CD4-positive, CD25-positive, alpha-beta regulatory T cell (primary cell): Measurements from ENCODE around the gene HTR7. TPM values are rescaled to one million over a fixed set of nuclear protein-coding genes. Genes with fewer than 3 reads are reported as not detected.

Experiments
- ATAC-seq, 2 donors: fragments of 150-1000 bp; cut with Tn5 transposase; one replicate each; pipeline ENCODE4 v1.10.0; 2021; ENCODE audit warnings: low read depth in 2 of 2, moderate number of reproducible peaks in 2 of 2, moderate library complexity in 1 of 2
- DNase-seq, 3 donors: peaks; one replicate each; pipeline versions ENCODE4 v3.0.0 to v3.0.0-alpha.2; 2012 to 2022; ENCODE audit warnings: mixed read lengths in 1 of 3
- H3K27ac ChIP-seq: one replicate; pipeline ENCODE4 v1.7.0; 2013; ENCODE audit warnings: mild to moderate bottlenecking, low read length; ENCODE audit not compliant: insufficient read depth, poor library complexity, severe bottlenecking
- H3K27me3 ChIP-seq: one replicate; pipeline ENCODE4 v1.7.0; 2013; ENCODE audit warnings: low read length; ENCODE audit not compliant: control insufficient read depth, insufficient read depth
- H3K36me3 ChIP-seq: one replicate; pipeline ENCODE4 v1.7.0; 2013; ENCODE audit warnings: mild to moderate bottlenecking, low read length, moderate library complexity; ENCODE audit not compliant: control insufficient read depth, insufficient read depth
- H3K4me1 ChIP-seq: 2 replicates; pipeline ENCODE4 v1.7.0; 2013; ENCODE audit warnings: mild to moderate bottlenecking, low read length; ENCODE audit not compliant: insufficient read depth, control insufficient read depth, poor library complexity, severe bottlenecking
- H3K4me3 ChIP-seq: one replicate; pipeline ENCODE4 v1.7.0; 2013; ENCODE audit warnings: low read depth, mild to moderate bottlenecking, low read length, moderate library complexity
- H3K9me3 ChIP-seq, 2 experiments: 1 replicate in 1 of 2; 2 replicates in 1 of 2; pipeline ENCODE4 v1.7.0; 2013; ENCODE audit warnings: low read length in 2 of 2, mild to moderate bottlenecking in 1 of 2, moderate library complexity in 1 of 2; ENCODE audit not compliant: control insufficient read depth in 2 of 2
- H3K27ac Mint-ChIP-seq, 3 donors: one replicate each; pipeline ENCODE4 v1.8.0; 2020 to 2022; ENCODE audit warnings: mild to moderate bottlenecking in 3 of 3, mixed read lengths in 3 of 3, moderate library complexity in 2 of 3
- H3K27me3 Mint-ChIP-seq: one replicate; pipeline ENCODE4 v1.8.0; 2022; ENCODE audit warnings: mild to moderate bottlenecking, mixed read lengths
- H3K36me3 Mint-ChIP-seq: one replicate; pipeline ENCODE4 v1.8.0; 2020; ENCODE audit warnings: mixed read lengths
- H3K4me1 Mint-ChIP-seq, 4 donors: one replicate each; pipeline ENCODE4 v1.8.0; 2020 to 2022; ENCODE audit warnings: mixed read lengths in 4 of 4, mild to moderate bottlenecking in 1 of 4
- H3K4me3 Mint-ChIP-seq, 4 donors: one replicate each; pipeline ENCODE4 v1.8.0; 2020 to 2022; ENCODE audit warnings: mild to moderate bottlenecking in 4 of 4, mixed read lengths in 4 of 4, moderate library complexity in 3 of 4
- H3K9me3 Mint-ChIP-seq, 7 donors: one replicate each; pipeline ENCODE4 v1.8.0; 2020 to 2022; ENCODE audit warnings: mixed read lengths in 7 of 7, mild to moderate bottlenecking in 3 of 7, moderate library complexity in 2 of 7
- polyA plus RNA-seq, 4 donors: library from polyadenylated mRNA; unstranded; fragments of 300-500 nt; fragmentation: Illumina TruSeq; gene quantifications; one replicate each; pipeline ENCODE4 v1.2.3, GENCODE V29; 2021
- total RNA-seq: library from RNA; stranded (reverse); gene quantifications from one replicate; pipeline ENCODE4 v1.2.3, GENCODE V29; 2022

Gene HTR7
- total and polyA plus RNA-seq, 5 donors from 2014 or later, result not detected

DNA sequence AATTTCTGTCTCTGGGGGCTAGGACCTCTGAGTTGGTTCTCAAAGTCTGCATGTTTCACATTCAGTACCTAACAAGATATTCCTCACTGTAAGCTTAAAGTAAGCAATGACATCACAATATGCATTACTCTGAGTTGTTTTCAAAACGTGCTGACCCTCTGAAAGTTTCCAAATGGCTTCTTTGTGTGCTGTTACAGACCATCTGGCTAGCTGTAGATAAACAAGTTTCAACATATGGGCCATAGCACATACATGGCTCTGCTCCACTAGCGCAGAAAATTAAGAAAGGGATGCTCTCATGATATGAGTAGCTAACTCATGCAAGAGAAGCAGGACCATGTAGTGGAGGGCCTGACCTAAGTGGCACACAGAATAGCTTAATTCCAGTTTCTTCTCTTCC lies 119.0 kb downstream of the HTR7 start:
- Histone ChIP-seq H3K36me3 (no peaks in the 10 kb centered on the region), H3K27me3 (peaks cover 4% of the 10 kb centered on the region), H3K27ac (no peak overlapping the region), H3K4me1 (no peaks in the 10 kb centered on the region), H3K9me3 (no peaks in the 10 kb centered on the region), H3K4me3 (no peak overlapping the region)
- ATAC-seq (no peak), DNase-seq (no peak)
- H3K27ac Mint-ChIP-seq, result no peak overlapping the region
- H3K4me1 Mint-ChIP-seq, result no peaks in the 10 kb centered on the region
- H3K27me3 Mint-ChIP-seq, result no peaks in the 10 kb centered on the region
- H3K36me3 Mint-ChIP-seq, result no peaks in the 10 kb centered on the region
- H3K9me3 Mint-ChIP-seq, result peaks cover 0 to 2% (median 0%) of the 10 kb centered on the region in 7 donors
- no peak overlapping the region for H3K4me3 Mint-ChIP-seq

DNA sequence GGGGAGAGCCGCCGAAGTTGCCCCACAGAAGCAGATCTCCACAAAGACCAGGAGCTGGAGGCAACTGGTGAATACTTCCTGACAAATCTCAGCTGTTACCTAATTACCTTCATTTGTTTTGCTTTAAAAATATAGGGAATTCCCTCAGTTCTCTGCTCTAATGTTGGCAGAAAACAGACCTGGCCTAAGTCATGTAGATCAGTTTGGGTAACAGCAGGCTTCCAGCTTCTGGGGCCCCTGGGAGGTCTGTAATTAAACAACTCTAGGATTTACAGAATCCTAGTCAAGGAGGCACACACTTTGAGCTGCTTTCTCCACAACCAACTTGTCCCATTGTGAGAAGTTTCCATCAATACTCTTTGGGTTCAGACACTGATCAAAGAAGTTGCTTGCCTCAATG lies 123.4 kb downstream of the HTR7 start:
- Histone ChIP-seq H3K27me3 (peaks cover 4% of the 10 kb centered on the region), H3K4me3 (no peak overlapping the region), H3K36me3 (no peaks in the 10 kb centered on the region), H3K27ac (no peak overlapping the region), H3K4me1 (no peaks in the 10 kb centered on the region), H3K9me3 (no peaks in the 10 kb centered on the region)
- H3K4me1 Mint-ChIP-seq, result no peaks in the 10 kb centered on the region
- no peak overlapping the region for H3K27ac Mint-ChIP-seq
- DNase-seq (no peak), ATAC-seq (no peak)
- H3K27me3 Mint-ChIP-seq, result no peaks in the 10 kb centered on the region
- H3K36me3 Mint-ChIP-seq, result no peaks in the 10 kb centered on the region
- H3K4me3 Mint-ChIP-seq, result no peak overlapping the region
- peaks cover 0 to 4% (median 0%) of the 10 kb centered on the region in 7 donors for H3K9me3 Mint-ChIP-seq

DNA sequence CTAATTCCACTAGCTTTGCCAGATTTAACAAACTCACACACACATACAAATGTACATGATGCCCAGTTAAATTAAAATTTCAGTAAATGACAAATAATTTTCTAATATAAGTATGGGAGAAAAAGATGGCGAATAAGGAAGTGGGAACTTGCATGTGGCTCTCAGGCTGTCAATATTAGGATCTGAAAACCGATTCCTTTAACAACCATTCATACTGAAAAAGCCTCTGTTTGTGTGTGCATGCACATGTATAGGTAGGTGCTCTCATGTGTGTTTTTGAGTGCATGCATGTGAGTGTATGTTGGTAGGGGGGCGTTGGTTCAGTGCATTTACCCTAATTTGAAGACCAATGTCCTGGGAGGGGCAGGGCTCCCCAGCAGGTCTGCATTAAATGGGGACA lies 125.3 kb downstream of the HTR7 start:
- no peak for DNase-seq
- no peaks in the 10 kb centered on the region for H3K27me3 Mint-ChIP-seq
- Histone ChIP-seq H3K4me1 (no peaks in the 10 kb centered on the region), H3K27me3 (peaks cover 2% of the 10 kb centered on the region), H3K9me3 (no peaks in the 10 kb centered on the region), H3K27ac (no peak overlapping the region), H3K4me3 (no peak overlapping the region), H3K36me3 (no peaks in the 10 kb centered on the region)
- H3K4me3 Mint-ChIP-seq, result no peak overlapping the region
- no peaks in the 10 kb centered on the region for H3K36me3 Mint-ChIP-seq
- peaks cover 0 to 2% (median 0%) of the 10 kb centered on the region in 7 donors for H3K9me3 Mint-ChIP-seq
- no peaks in the 10 kb centered on the region for H3K4me1 Mint-ChIP-seq
- H3K27ac Mint-ChIP-seq, result peak overlapping the region in 1 of 3 donors; percentile 55
- no peak for ATAC-seq

DNA sequence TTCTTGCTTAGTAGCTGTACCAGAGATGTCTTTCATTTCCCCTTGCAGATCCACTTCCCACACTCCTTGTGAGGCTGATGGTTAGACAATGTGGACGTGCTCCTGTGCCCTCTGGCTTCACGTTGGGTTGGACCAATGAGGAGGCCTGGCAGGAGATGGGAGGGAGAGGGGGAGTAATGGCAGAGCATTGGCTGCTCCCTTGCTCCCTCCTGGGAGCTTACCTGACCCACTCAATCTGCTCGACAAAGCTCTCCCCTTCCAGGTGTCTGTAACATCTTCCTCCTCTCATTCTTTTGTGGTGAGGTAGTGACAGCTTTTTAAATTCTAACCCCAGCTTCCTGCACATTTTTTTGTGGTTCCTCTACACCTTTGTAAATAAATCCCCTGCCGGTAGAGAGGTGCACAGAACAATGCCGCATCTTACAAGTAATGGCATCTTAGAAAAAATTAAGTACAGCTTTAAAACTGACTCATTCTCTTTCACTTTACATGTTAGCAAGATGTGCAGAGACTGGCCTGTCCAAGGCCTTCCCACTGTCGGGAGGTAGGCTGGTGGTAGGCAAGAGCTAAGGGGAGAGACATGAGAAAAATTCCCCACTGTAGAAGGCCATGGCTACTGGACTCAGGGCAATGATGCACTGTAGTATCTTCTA lies 134.3 kb downstream of the HTR7 start:
- Histone ChIP-seq H3K4me3 (no peak overlapping the region), H3K36me3 (no peaks in the 10 kb centered on the region), H3K27ac (no peak overlapping the region), H3K9me3 (no peaks in the 10 kb centered on the region), H3K4me1 (no peaks in the 10 kb centered on the region), H3K27me3 (no peaks in the 10 kb centered on the region)
- no peak overlapping the region for H3K4me3 Mint-ChIP-seq
- H3K4me1 Mint-ChIP-seq, result no peaks in the 10 kb centered on the region
- ATAC-seq, result no peak
- no peaks in the 10 kb centered on the region for H3K36me3 Mint-ChIP-seq
- peak overlapping the region in 1 of 3 donors; percentile 34 for H3K27ac Mint-ChIP-seq
- H3K9me3 Mint-ChIP-seq, result peaks cover 0 to 4% (median 0%) of the 10 kb centered on the region in 7 donors
- peak in 1 of 3 donors; percentile 2 for DNase-seq
- H3K27me3 Mint-ChIP-seq, result peaks cover 7% of the 10 kb centered on the region

DNA sequence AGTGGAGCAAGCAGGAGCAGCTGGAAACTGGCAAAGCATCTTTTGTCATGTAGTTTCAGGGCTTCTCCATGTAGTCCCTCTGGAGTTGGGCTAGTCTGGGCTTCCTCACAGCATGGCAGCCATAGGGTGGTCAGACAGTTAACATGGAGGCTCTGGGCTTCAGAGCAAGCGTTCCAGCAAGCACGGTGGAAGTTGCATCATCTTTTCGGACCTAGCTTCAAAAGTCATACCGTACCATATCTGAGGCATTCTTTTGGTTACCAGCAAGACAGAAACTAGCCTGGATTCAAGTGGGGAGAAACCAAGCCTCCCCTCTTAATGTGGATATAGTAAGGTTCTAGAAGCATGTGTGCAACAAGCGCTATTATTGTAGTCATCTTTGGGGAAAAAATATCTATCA lies 135.0 kb downstream of the HTR7 start:
- Mint-ChIP-seq H3K36me3 (no peaks in the 10 kb centered on the region), H3K4me1 (no peaks in the 10 kb centered on the region), H3K9me3 (peaks cover 0 to 4% (median 0%) of the 10 kb centered on the region in 7 donors), H3K27ac (no peak overlapping the region), H3K4me3 (no peak overlapping the region), H3K27me3 (peaks cover 7% of the 10 kb centered on the region)
- Histone ChIP-seq H3K36me3 (no peaks in the 10 kb centered on the region), H3K4me3 (no peak overlapping the region), H3K4me1 (no peaks in the 10 kb centered on the region), H3K27me3 (no peaks in the 10 kb centered on the region), H3K9me3 (no peaks in the 10 kb centered on the region), H3K27ac (no peak overlapping the region)
- DNase-seq, result no peak
- ATAC-seq, result no peak

DNA sequence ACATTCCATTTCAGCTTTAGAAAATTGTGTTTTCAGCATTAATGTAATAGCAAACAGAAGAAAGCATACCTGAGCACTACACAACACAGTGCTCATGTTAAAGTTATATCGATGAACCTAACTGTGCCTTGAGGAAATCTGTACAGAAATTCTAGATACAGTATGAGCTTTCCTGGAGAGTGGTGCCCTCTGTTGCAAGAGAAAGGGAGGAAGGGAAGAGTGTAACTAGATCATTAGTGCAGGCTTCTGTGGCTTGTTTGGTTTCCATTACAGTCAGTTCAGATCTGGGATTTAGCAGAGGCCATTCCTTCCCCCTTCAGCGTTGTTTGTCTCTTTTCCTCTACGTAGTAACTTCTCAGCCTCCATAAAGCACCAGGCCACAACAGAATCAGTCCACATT lies 139.7 kb downstream of the HTR7 start:
- Histone ChIP-seq H3K4me3 (no peak overlapping the region), H3K9me3 (no peaks in the 10 kb centered on the region), H3K36me3 (no peaks in the 10 kb centered on the region), H3K27me3 (no peaks in the 10 kb centered on the region), H3K27ac (no peak overlapping the region), H3K4me1 (no peaks in the 10 kb centered on the region)
- no peak for DNase-seq
- Mint-ChIP-seq H3K4me3 (no peak overlapping the region), H3K27ac (no peak overlapping the region), H3K27me3 (no peaks in the 10 kb centered on the region), H3K36me3 (no peaks in the 10 kb centered on the region), H3K4me1 (no peaks in the 10 kb centered on the region), H3K9me3 (peaks cover 0 to 7% (median 0%) of the 10 kb centered on the region in 7 donors)
- no peak for ATAC-seq

DNA sequence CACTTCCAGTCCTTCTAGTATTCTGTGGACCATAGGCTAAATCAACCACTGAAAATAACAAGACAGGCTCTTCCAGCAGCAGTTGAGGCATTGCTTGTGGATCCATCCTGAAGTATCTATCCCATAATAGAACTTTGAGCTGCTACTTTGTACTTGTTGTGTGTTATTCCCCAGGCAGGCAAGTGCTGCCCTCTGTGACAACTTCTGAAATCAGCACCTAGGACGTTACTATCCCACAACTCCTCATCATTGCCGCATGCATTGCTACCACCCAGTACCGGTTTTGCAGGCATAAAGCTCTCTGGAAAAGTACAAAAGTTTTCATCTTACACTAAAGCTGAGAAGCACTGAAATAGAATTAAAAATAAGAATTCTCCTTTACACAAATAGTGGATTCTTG lies 145.3 kb downstream of the HTR7 start:
- no peaks in the 10 kb centered on the region for H3K27me3 ChIP-seq
- peaks cover 9% of the 10 kb centered on the region for H3K27me3 Mint-ChIP-seq
- ATAC-seq (no peak), DNase-seq (no peak)
- H3K36me3 ChIP-seq, result no peaks in the 10 kb centered on the region
- no peak overlapping the region for H3K27ac Mint-ChIP-seq
- H3K27ac ChIP-seq, result no peak overlapping the region
- no peaks in the 10 kb centered on the region for H3K4me1 Mint-ChIP-seq
- H3K4me1 ChIP-seq, result no peaks in the 10 kb centered on the region
- H3K9me3 Mint-ChIP-seq, result peaks cover 0 to 4% (median 0%) of the 10 kb centered on the region in 7 donors
- no peak overlapping the region for H3K4me3 Mint-ChIP-seq
- H3K9me3 ChIP-seq, result no peaks in the 10 kb centered on the region
- H3K36me3 Mint-ChIP-seq, result no peaks in the 10 kb centered on the region
- H3K4me3 ChIP-seq, result no peak overlapping the region

DNA sequence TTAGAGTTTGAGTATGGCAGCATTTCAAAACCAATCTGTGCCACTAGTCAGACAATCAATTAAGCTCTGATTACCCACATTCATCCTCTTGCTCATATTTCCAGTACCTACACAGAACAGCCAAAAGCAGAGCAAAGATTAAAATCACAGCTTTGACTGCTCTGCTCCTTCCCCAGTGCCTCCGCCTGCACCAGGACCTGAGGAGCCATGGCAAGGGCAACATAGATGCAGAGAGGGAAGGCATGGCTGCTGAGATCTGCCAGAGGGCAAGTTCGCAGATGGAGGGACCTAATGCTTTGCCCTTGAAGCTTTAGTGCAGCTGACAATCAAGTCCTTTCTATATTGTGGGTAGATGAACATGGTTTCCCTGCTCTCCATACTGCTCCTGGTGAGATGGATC lies 148.1 kb downstream of the HTR7 start:
- Histone ChIP-seq H3K27ac (no peak overlapping the region), H3K27me3 (no peaks in the 10 kb centered on the region)

More for the DNA sequence above, 148.1 kb downstream of the HTR7 start:
- Histone ChIP-seq H3K4me1 (no peaks in the 10 kb centered on the region), H3K9me3 (no peaks in the 10 kb centered on the region), H3K4me3 (no peak overlapping the region), H3K36me3 (no peaks in the 10 kb centered on the region)
- ATAC-seq, result no peak
- H3K4me1 Mint-ChIP-seq, result no peaks in the 10 kb centered on the region
- peaks cover 0 to 2% (median 0%) of the 10 kb centered on the region in 7 donors for H3K9me3 Mint-ChIP-seq
- H3K27me3 Mint-ChIP-seq, result peaks cover 9% of the 10 kb centered on the region
- no peaks in the 10 kb centered on the region for H3K36me3 Mint-ChIP-seq
- H3K4me3 Mint-ChIP-seq, result no peak overlapping the region
- DNase-seq, result no peak
- H3K27ac Mint-ChIP-seq, result no peak overlapping the region
